Measurements from ENCODE around the gene MAP3K13. TPM values are rescaled to one million over a fixed set of nuclear protein-coding genes. Genes with fewer than 3 reads are reported as not detected.

MAP3K13 gene
- total and polyA plus RNA-seq, 2 donors (not counting 1 experiment from before 2014, with no cell fraction given), result 15.0 to 28.2 TPM

- no peaks in the 10 kb centered on the region for H3K27me3 ChIP-seq (ENCODE audit: control insufficient read depth, insufficient read depth, low read length)
- no peaks in the 10 kb centered on the region for H3K79me2 ChIP-seq (ENCODE audit: control insufficient read depth, insufficient read depth, low read length)
- no peak overlapping the region for H2AFZ ChIP-seq (ENCODE audit: low read length)
- H3K4me2 ChIP-seq (ENCODE audit: extremely low read depth, insufficient read depth, low read length), result no peak overlapping the region
- H3K9me3 ChIP-seq (ENCODE audit: control insufficient read depth, insufficient read depth, low read depth, low read length), result no peaks in the 10 kb centered on the region
- H4K20me1 ChIP-seq (ENCODE audit: control insufficient read depth, extremely low read depth, insufficient read depth, low read length), result no peaks in the 10 kb centered on the region
- no peak for DNase-seq (ENCODE audit: low read depth in 2 of 2)
- TF ChIP-seq CTCF (conservative IDR thresholded peaks at IDR 0.05 in 1 of 2, IDR thresholded peaks at IDR 0.05 in 1 of 2; ENCODE audit: low read depth in 1 of 2, low read length in 2 of 2) (no peak), EZH2 (IDR thresholded peaks at IDR 0.05; ENCODE audit: low read length, missing control alignments) (no peak)
- H3K4me1 ChIP-seq (ENCODE audit: control insufficient read depth, extremely low read depth, insufficient read depth, low read length), result no peaks in the 10 kb centered on the region
- no peak overlapping the region for H3K9ac ChIP-seq (ENCODE audit: insufficient read depth, low read length)
- H3K36me3 ChIP-seq (ENCODE audit: control insufficient read depth, insufficient read depth, low read length), result peaks cover 2% of the 10 kb centered on the region
- H3K27ac ChIP-seq (ENCODE audit: insufficient read depth, low read length), result no peak overlapping the region
- no peak overlapping the region for H3K4me3 ChIP-seq (replicated peaks in 1 of 4; ENCODE audit: control extremely low read depth in 1 of 4, insufficient read depth in 1 of 4, low read depth in 3 of 4, low read length in 4 of 4)
Measured at GRCh38 chr3:185477316-185477715, 114.4 kb downstream of the MAP3K13 start.

GRCh38 chr3:185479373-185479945 lies 116.5 kb downstream of the MAP3K13 start:
- H3K36me3 ChIP-seq (ENCODE audit: control insufficient read depth, insufficient read depth, low read length), result no peaks in the 10 kb centered on the region
- H3K9ac ChIP-seq (ENCODE audit: insufficient read depth, low read length), result no peak overlapping the region
- no peak overlapping the region for H2AFZ ChIP-seq (ENCODE audit: low read length)
- no peaks in the 10 kb centered on the region for H4K20me1 ChIP-seq (ENCODE audit: control insufficient read depth, extremely low read depth, insufficient read depth, low read length)
- TF ChIP-seq CTCF (conservative IDR thresholded peaks at IDR 0.05 in 1 of 2, IDR thresholded peaks at IDR 0.05 in 1 of 2; ENCODE audit: low read depth in 1 of 2, low read length in 2 of 2) (no peak), EZH2 (IDR thresholded peaks at IDR 0.05; ENCODE audit: low read length, missing control alignments) (no peak)
- H3K4me1 ChIP-seq (ENCODE audit: control insufficient read depth, extremely low read depth, insufficient read depth, low read length), result no peaks in the 10 kb centered on the region
- H3K79me2 ChIP-seq (ENCODE audit: control insufficient read depth, insufficient read depth, low read length), result no peaks in the 10 kb centered on the region
- DNase-seq (ENCODE audit: low read depth in 2 of 2), result no peak
- H3K4me2 ChIP-seq (ENCODE audit: extremely low read depth, insufficient read depth, low read length), result no peak overlapping the region
- no peaks in the 10 kb centered on the region for H3K27me3 ChIP-seq (ENCODE audit: control insufficient read depth, insufficient read depth, low read length)
- H3K27ac ChIP-seq (ENCODE audit: insufficient read depth, low read length), result no peak overlapping the region
- H3K9me3 ChIP-seq (ENCODE audit: control insufficient read depth, insufficient read depth, low read depth, low read length), result no peaks in the 10 kb centered on the region
- H3K4me3 ChIP-seq (replicated peaks in 1 of 4; ENCODE audit: control extremely low read depth in 1 of 4, insufficient read depth in 1 of 4, low read depth in 3 of 4, low read length in 4 of 4), result no peak overlapping the region

- no peak overlapping the region for H3K4me2 ChIP-seq (ENCODE audit: extremely low read depth, insufficient read depth, low read length)
- H3K4me1 ChIP-seq (ENCODE audit: control insufficient read depth, extremely low read depth, insufficient read depth, low read length), result no peaks in the 10 kb centered on the region
- H2AFZ ChIP-seq (ENCODE audit: low read length), result no peak overlapping the region
- no peaks in the 10 kb centered on the region for H3K79me2 ChIP-seq (ENCODE audit: control insufficient read depth, insufficient read depth, low read length)
- H3K27me3 ChIP-seq (ENCODE audit: control insufficient read depth, insufficient read depth, low read length), result no peaks in the 10 kb centered on the region
- no peak overlapping the region for H3K27ac ChIP-seq (ENCODE audit: insufficient read depth, low read length)
- TF ChIP-seq EZH2 (IDR thresholded peaks at IDR 0.05; ENCODE audit: low read length, missing control alignments), result no peak
- TF ChIP-seq CTCF (conservative IDR thresholded peaks at IDR 0.05 in 1 of 2, IDR thresholded peaks at IDR 0.05 in 1 of 2; ENCODE audit: low read depth in 1 of 2, low read length in 2 of 2), result no peak
- no peak overlapping the region for H3K4me3 ChIP-seq (replicated peaks in 1 of 4; ENCODE audit: control extremely low read depth in 1 of 4, insufficient read depth in 1 of 4, low read depth in 3 of 4, low read length in 4 of 4)
- H3K9me3 ChIP-seq (ENCODE audit: control insufficient read depth, insufficient read depth, low read depth, low read length), result no peaks in the 10 kb centered on the region
- no peaks in the 10 kb centered on the region for H4K20me1 ChIP-seq (ENCODE audit: control insufficient read depth, extremely low read depth, insufficient read depth, low read length)
- H3K9ac ChIP-seq (ENCODE audit: insufficient read depth, low read length), result no peak overlapping the region
- DNase-seq (ENCODE audit: low read depth in 2 of 2), result no peak
- peaks cover 2% of the 10 kb centered on the region for H3K36me3 ChIP-seq (ENCODE audit: control insufficient read depth, insufficient read depth, low read length)
Measured at GRCh38 chr3:185484296-185484695, 121.4 kb downstream of the MAP3K13 start.

Data from fibroblast of lung (primary cell).